Lower leg skin (tissue), 3 donors: Measurements from ENCODE around the gene AKAP14.

ENCODE experiments used
- CTCF ChIP-seq, 3 donors: fragments of 450-650 bp; IDR thresholded peaks; one replicate each; pipeline ENCODE4 v1.5.1; 2016; ENCODE audit warnings: antibody characterized with exemption in 3 of 3, mild to moderate bottlenecking in 3 of 3, moderate library complexity in 2 of 3
- POLR2A ChIP-seq, 2 donors: fragments of 450-650 bp; IDR thresholded peaks; one replicate each; pipeline ENCODE4 v1.6.1; 2016 to 2017; ENCODE audit warnings: antibody characterized with exemption in 2 of 2, mild to moderate bottlenecking in 1 of 2, moderate library complexity in 1 of 2

GRCh38 chrX:119887721-119888425 lies 7.8 kb upstream of the AKAP14 start:
- TF ChIP-seq CTCF (IDR thresholded peaks at IDR 0.05) (no peak), POLR2A (IDR thresholded peaks at IDR 0.05) (no peak)
